HL-60/S4 treated with retinoic acid at 250 ng/mL for 4 days and 3 days (cell line): Measurements from ENCODE around the gene OR10W1.

ENCODE experiments used
- in situ Hi-C: fragments of 300-500 bp; cut with MboI; formaldehyde crosslinking; loops from 2 replicates; pipeline ENCODE4 v1.7.0; 2022; ENCODE audit warnings: low sequenced_read_pairs

The OR10W1 gene, protein sequence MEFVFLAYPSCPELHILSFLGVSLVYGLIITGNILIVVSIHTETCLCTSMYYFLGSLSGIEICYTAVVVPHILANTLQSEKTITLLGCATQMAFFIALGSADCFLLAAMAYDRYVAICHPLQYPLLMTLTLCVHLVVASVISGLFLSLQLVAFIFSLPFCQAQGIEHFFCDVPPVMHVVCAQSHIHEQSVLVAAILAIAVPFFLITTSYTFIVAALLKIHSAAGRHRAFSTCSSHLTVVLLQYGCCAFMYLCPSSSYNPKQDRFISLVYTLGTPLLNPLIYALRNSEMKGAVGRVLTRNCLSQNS

DNA sequence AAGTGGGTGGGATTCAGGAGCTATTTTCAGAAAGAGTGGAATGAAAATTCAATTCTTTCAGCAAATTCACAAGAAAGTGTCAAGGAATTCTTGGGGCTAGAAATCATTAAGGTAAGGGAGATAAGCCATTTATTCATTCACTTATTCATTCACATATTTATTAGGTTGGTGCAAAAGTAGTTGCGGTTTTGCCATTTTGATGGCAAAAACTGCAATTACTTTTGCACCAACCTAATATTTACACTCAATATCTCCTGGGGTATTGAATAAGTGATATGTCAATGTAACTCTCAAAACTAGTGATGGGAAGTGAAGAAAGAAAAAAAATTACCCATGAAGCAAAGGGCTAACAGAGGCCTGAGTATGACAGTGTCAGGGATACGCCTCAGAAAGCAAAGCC lies at the start of gene OR10W1:
Gene OR10W1, minus strand, starts transcription at position 119 of the 400 bp plus-strand sequence. CDS start 402 bp downstream, outside the sequence.
- in situ Hi-C loops: no loop called here

- in situ Hi-C loops: no loop called here
Observed at GRCh38 chr11:58316142-58316541, 48.1 kb upstream of the OR10W1 start.

- in situ Hi-C loops: no loop called here
Observed at GRCh38 chr11:58301576-58301975, 33.5 kb upstream of the OR10W1 start.

DNA sequence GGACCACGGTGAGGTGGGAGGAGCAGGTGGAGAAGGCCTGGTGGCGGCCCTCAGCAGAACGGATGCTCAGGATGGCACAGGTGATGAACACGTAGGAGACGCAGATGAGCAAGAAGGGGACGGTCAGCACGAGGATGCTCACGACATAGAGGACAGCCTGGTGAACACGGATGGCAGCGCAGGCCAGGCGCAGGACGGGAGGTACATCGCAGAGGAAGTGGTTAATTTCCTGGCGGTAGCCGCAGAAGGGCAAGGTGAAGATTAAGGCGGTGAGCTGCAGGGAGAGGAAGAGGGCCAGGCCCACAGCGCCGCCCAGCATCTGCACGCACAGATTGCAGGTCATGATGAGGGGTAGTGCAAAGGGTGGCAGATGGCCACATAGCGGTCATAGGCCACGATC lies 24.0 kb upstream of the OR10W1 start:
- in situ Hi-C loops: no loop called here

- in situ Hi-C loops: no loop called here
Observed at GRCh38 chr11:58289266-58289665, 21.2 kb upstream of the OR10W1 start.

GRCh38 chr11:58286249-58286648 lies 18.2 kb upstream of the OR10W1 start:
- in situ Hi-C loops: no loop called here

- in situ Hi-C loops: no loop called here
Observed at GRCh38 chr11:58285483-58286040, 17.5 kb upstream of the OR10W1 start.

- in situ Hi-C loops: no loop called here
Observed at GRCh38 chr11:58276151-58276550, 8.1 kb upstream of the OR10W1 start.

DNA sequence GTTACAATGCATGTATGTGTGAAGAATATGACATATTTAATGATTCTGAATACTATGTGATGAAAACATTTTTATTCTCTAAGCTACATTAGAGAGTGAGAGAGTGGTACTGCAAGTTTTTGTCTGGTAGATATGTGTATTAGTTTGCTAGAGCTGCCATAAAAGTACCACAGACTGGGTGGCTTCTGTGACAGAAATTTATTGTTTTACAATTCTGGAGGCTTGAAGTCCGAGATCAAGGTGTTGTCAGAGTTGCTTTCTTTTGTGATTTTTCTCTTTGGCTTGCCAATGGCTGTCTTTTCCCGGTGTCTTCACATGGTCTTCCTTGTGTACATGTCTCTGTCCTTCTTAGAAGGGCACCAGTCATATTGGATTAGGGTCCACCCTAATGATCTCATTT lies 6.9 kb upstream of the OR10W1 start:
- in situ Hi-C loops: no loop called here

DNA sequence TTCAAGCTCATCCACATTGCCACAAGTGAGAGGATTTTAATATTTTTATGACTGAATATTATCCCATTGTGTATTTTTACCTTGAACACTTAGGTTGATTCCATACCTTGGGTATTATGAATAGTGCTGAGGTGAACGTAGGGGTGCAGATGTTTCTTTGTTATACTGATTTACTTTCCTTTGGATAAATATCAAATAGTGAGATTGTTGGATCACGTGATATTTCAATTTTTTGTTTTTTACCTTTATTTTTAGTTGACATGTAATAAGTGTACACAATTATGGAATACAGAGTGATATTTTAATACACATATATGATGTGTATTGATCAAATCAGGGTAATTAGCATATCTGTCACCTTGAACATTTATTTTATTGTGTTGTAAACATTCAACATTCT lies 8.1 kb downstream of the OR10W1 start:
- in situ Hi-C loops: no loop called here

- in situ Hi-C loops: no loop called here
Observed at GRCh38 chr11:58254936-58255335, 13.1 kb downstream of the OR10W1 start.

DNA sequence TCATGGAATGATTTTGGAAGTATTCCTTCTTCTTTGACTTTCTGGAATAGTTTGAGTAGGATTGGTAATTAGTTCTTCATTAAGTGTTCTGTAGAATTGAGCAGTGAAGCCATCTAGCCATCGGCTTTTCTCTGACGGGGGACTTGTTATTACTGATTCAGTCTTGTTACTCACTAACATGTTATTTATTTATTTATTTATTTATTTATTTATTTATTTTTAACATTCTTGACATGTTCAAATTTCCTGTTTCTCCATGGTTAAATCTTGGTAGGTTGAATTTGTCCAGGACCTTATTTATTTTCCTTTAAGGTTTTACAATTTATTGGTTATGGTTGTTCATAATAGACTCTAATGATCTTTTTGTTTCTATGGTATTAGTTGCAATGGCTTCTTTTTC lies 24.1 kb downstream of the OR10W1 start:
- in situ Hi-C loops: no loop called here

DNA sequence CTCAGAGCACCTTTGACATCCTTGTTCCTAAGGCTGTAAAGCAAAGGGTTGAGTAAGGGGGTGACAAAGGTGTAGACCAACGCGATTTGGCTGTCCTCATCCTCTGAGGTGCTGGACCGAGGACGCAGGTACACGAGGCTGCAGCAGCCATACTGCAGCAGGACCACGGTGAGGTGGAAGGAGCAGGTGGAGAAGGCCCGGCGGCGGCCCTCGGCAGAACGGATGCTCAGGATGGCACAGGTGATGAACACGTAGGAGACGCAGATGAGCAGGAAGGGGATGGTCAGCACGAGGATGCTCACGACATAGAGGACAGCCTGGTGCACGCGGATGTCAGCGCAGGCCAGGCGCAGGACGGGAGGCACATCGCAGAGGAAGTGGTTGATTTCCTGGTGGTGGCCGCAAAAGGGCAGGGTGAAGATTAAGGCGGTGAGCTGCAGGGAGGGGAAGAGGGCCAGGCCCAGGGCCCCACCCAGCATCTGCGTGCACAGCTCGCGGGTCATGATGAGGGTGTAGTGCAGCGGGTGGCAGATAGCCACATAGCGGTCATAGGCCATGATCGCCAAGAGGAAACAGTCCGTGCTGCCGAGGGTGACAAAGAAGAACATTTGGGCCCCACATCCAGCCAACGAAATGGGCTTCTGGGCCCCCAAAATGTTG lies 40.0 kb downstream of the OR10W1 start:
- in situ Hi-C loops: no loop called here

DNA sequence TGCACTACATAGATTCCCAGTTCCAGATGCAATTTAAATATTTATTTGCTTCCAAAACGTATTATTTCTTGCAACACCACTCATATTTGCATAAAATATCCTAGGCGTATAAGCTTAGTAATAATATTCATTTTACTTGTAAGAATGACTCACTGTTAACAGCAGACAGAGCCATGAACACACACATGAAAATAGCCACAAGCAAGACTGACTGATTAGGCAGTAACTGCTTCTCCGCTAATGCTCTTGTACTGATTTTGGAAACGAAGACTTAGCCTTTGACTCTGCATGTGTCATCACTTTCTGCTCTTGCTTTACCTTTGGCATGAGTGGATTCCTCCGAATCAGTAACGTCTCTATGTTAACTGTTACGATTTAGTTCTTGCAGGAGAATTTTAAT lies 45.3 kb downstream of the OR10W1 start:
- in situ Hi-C loops: no loop called here
